ENCODE results near the gene SELENON. TPM values are rescaled to one million over a fixed set of nuclear protein-coding genes. Genes with fewer than 3 reads are reported as not detected.

Gene SELENON
- total RNA-seq, 1 donor from 2014 or later: 126 TPM

DNA sequence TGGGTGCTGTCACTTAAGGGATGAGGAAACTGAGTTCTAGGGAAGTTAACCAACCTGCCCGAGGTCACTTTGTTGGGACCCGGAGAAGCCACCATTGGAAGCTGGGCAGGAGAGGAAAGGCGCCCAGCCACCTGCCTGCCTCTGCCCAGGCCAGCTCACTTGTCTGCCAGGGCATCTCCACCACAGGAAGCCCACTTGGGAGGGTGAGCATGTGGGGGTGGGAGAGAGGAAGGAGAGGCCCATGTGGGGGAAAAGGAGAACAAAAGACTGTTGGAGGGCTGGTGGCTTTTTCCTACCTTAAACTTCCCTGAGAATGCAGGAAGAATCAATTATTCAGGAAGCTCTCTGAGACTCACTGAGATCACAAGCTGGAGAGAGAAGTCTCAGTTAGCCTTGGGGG lies 43.8 kb upstream of the SELENON start:
- H3K27ac Mint-ChIP-seq (ENCODE audit: unreplicated experiment): no peak overlapping the region
- peaks cover 6% of the 10 kb centered on the region for H3K4me1 Mint-ChIP-seq (ENCODE audit: unreplicated experiment)
- peaks cover 41% of the 10 kb centered on the region for H3K36me3 Mint-ChIP-seq (ENCODE audit: unreplicated experiment)
- TF ChIP-seq CTCF (IDR thresholded peaks at IDR 0.05): no peak
- no peaks in the 10 kb centered on the region for H3K9me3 Mint-ChIP-seq (ENCODE audit: unreplicated experiment)
- H3K27me3 Mint-ChIP-seq (ENCODE audit: unreplicated experiment): peaks cover 8% of the 10 kb centered on the region
- no peak overlapping the region for H3K4me3 Mint-ChIP-seq (ENCODE audit: unreplicated experiment)
- DNase-seq (ENCODE audit: extremely low spot score, unreplicated experiment): no peak

- H3K27ac Mint-ChIP-seq (ENCODE audit: unreplicated experiment): no peak overlapping the region
- H3K36me3 Mint-ChIP-seq (ENCODE audit: unreplicated experiment): peaks cover 32% of the 10 kb centered on the region
- H3K4me1 Mint-ChIP-seq (ENCODE audit: unreplicated experiment): peaks cover 6% of the 10 kb centered on the region
- no peaks in the 10 kb centered on the region for H3K9me3 Mint-ChIP-seq (ENCODE audit: unreplicated experiment)
- no peak for DNase-seq (ENCODE audit: extremely low spot score, unreplicated experiment)
- TF ChIP-seq CTCF (IDR thresholded peaks at IDR 0.05): no peak
- peaks cover 7% of the 10 kb centered on the region for H3K27me3 Mint-ChIP-seq (ENCODE audit: unreplicated experiment)
- H3K4me3 Mint-ChIP-seq (ENCODE audit: unreplicated experiment): no peak overlapping the region
Measured at GRCh38 chr1:25757151-25757845, 42.7 kb upstream of the SELENON start.

- Mint-ChIP-seq H3K36me3 (ENCODE audit: unreplicated experiment) (peaks cover 30% of the 10 kb centered on the region), H3K27ac (ENCODE audit: unreplicated experiment) (no peak overlapping the region), H3K4me1 (ENCODE audit: unreplicated experiment) (peaks cover 6% of the 10 kb centered on the region), H3K27me3 (ENCODE audit: unreplicated experiment) (peaks cover 7% of the 10 kb centered on the region), H3K4me3 (ENCODE audit: unreplicated experiment) (no peak overlapping the region), H3K9me3 (ENCODE audit: unreplicated experiment) (no peaks in the 10 kb centered on the region)
- no peak for TF ChIP-seq CTCF (IDR thresholded peaks at IDR 0.05)
- no peak for DNase-seq (ENCODE audit: extremely low spot score, unreplicated experiment)
Measured at GRCh38 chr1:25757846-25758185, 42.2 kb upstream of the SELENON start.

GRCh38 chr1:25758466-25759070 lies 41.4 kb upstream of the SELENON start:
- H3K36me3 Mint-ChIP-seq (ENCODE audit: unreplicated experiment): peaks cover 29% of the 10 kb centered on the region
- DNase-seq (ENCODE audit: extremely low spot score, unreplicated experiment): no peak
- H3K9me3 Mint-ChIP-seq (ENCODE audit: unreplicated experiment): no peaks in the 10 kb centered on the region
- peaks cover 6% of the 10 kb centered on the region for H3K4me1 Mint-ChIP-seq (ENCODE audit: unreplicated experiment)
- no peak overlapping the region for H3K27ac Mint-ChIP-seq (ENCODE audit: unreplicated experiment)
- peaks cover 7% of the 10 kb centered on the region for H3K27me3 Mint-ChIP-seq (ENCODE audit: unreplicated experiment)
- H3K4me3 Mint-ChIP-seq (ENCODE audit: unreplicated experiment): no peak overlapping the region
- no peak for TF ChIP-seq CTCF (IDR thresholded peaks at IDR 0.05)

DNA sequence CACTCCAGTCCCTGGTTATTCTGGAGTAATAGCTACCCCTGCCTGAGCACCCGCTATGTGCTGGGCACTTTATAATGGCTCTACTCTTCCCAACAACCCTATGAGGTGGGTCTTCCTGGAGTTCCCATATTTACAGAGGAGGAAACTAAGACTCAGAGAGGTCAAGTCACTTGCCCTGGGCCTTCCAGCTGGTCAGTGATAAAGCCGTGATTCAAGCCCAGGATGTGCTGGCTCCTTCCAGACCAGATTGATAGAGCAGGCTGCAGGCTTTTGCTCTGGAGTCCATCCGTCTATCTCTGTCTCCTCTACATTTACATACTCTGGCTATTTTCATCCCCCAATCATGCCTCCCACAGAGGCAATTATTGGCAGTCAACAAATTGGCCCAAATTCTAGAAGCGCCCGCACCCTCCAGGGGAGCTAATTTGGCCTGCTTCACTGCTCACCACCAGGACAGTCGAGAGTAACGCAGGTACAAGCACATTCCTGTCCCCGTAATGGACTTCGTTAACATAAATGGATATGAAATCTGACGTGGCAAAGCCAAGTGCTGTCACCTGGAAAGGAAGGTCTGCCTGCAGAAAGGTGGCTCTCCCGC lies 39.8 kb upstream of the SELENON start:
- no peak for DNase-seq (ENCODE audit: extremely low spot score, unreplicated experiment)
- TF ChIP-seq CTCF (IDR thresholded peaks at IDR 0.05): no peak
- Mint-ChIP-seq H3K9me3 (ENCODE audit: unreplicated experiment) (no peaks in the 10 kb centered on the region), H3K4me1 (ENCODE audit: unreplicated experiment) (peaks cover 6% of the 10 kb centered on the region), H3K4me3 (ENCODE audit: unreplicated experiment) (no peak overlapping the region), H3K27me3 (ENCODE audit: unreplicated experiment) (peaks cover 7% of the 10 kb centered on the region), H3K27ac (ENCODE audit: unreplicated experiment) (no peak overlapping the region), H3K36me3 (ENCODE audit: unreplicated experiment) (peaks cover 21% of the 10 kb centered on the region)

Data from osteocyte (in vitro differentiated cells).